Spleen (tissue), 11 donors: ENCODE results near the gene RFLNA. TPM values are rescaled to one million over a fixed set of nuclear protein-coding genes. Genes with fewer than 3 reads are reported as not detected.

Experiments used
- DNase-seq: peaks from one replicate; pipeline ENCODE4 v3.0.0-alpha.2; 2020
- H3K27ac ChIP-seq, 8 donors: fragments of 200-600 bp; sonication (generic) in 7 of 8; 1 replicate in 4 of 8; 2 replicates in 4 of 8; pipeline versions ENCODE4 v1.5.0 to v1.8.0; 2016 to 2021; ENCODE audit warnings: inconsistent platforms in 4 of 8, mild to moderate bottlenecking in 4 of 8, moderate library complexity in 1 of 8
- H3K27me3 ChIP-seq, 7 donors: fragments of 200-600 bp; sonication (generic) in 6 of 7; replicated peaks in 1 of 7; 1 replicate in 4 of 7; 2 replicates in 3 of 7; pipeline versions ENCODE4 v1.5.0 to v1.8.0; 2016 to 2021; ENCODE audit warnings: inconsistent platforms in 3 of 7, mild to moderate bottlenecking in 1 of 7
- H3K36me3 ChIP-seq, 6 donors: fragments of 200-600 bp; sonication (generic) in 5 of 6; 1 replicate in 4 of 6; 2 replicates in 2 of 6; pipeline versions ENCODE4 v1.5.0 to v1.8.0; 2016 to 2021; ENCODE audit warnings: inconsistent platforms in 2 of 6
- H3K4me1 ChIP-seq, 6 donors: fragments of 200-600 bp; sonication (generic) in 5 of 6; 1 replicate in 3 of 6; 2 replicates in 3 of 6; pipeline versions ENCODE4 v1.5.0 to v1.8.0; 2016 to 2021; ENCODE audit warnings: inconsistent platforms in 3 of 6
- H3K4me3 ChIP-seq, 8 donors: fragments of 200-600 bp; sonication (generic) in 7 of 8; 1 replicate in 4 of 8; 2 replicates in 4 of 8; pipeline versions ENCODE4 v1.5.0 to v1.8.0; 2016 to 2021; ENCODE audit warnings: inconsistent platforms in 4 of 8, mild to moderate bottlenecking in 4 of 8, moderate library complexity in 2 of 8
- H3K9me3 ChIP-seq, 8 donors: fragments of 200-600 bp; sonication (generic) in 7 of 8; 1 replicate in 4 of 8; 2 replicates in 4 of 8; pipeline versions ENCODE4 v1.5.0 to v1.8.0; 2016 to 2021; ENCODE audit warnings: inconsistent platforms in 4 of 8
- POLR2A ChIP-seq, 3 donors: fragments of 450-650 bp; IDR thresholded peaks; one replicate each; pipeline ENCODE4 v1.5.1; 2017; ENCODE audit warnings: antibody characterized with exemption in 3 of 3, mild to moderate bottlenecking in 1 of 3
- POLR2AphosphoS5 ChIP-seq, 3 donors: sonication (generic); formaldehyde crosslinking; IDR thresholded peaks; one replicate each; pipeline ENCODE4 v1.5.1; 2017; ENCODE audit warnings: antibody characterized with exemption in 3 of 3
- WGBS, 5 donors: extraction: QIAGEN DNeasy Blood & Tissue Kit in 3 of 5; methylation state at CpG; one replicate each; pipeline versions ENCODE4 v1.1.5 to v1.1.7; 2013 to 2018; 5-methylcytosine and 5-hydroxymethylcytosine counted together
- intact Hi-C: fragments of 100-400 bp; cut with DNase I; formaldehyde crosslinking; loops from one replicate; pipeline ENCODE4 v1.15.0; 2023; ENCODE audit warnings: low total_unique reads
- microRNA-seq, 3 donors: library from miRNA; unstranded; fragments of <30 nt; microRNA quantifications; one replicate each; pipeline versions ENCODE4 to v1.1.0, GENCODE V29; 2019 to 2020
- polyA plus RNA-seq, 3 donors: library from polyadenylated mRNA; stranded (reverse); fragments of 200-250 nt; gene quantifications; one replicate each; pipeline ENCODE4 v1.2.1, GENCODE V29; 2013
- small RNA-seq, 4 donors: library from RNA; depleted of rRNA; stranded (forward); fragments of <200 nt; gene quantifications; one replicate each; pipeline ENCODE3, GENCODE V24; 2016
- total RNA-seq, 7 donors: library from RNA; depleted of rRNA in 3 of 7; stranded (reverse); fragments of >200 nt in 3 of 7; fragmentation: NEBNext Ultra II Directional in 4 of 7; extraction: Animal tissue kit (Norgen Biotek cat#: 25700) in 4 of 7; gene quantifications; one replicate each; pipeline versions ENCODE4 v1.1.0 to v1.2.1, GENCODE V29; 2016 to 2021
- TF ChIP-seq, protein P1 (sequence below), 11 experiments: fragments of 200-600 bp in 7 of 11; fragments of 450-650 bp in 4 of 11; sonication (generic) in 4 of 11; IDR thresholded peaks in 8 of 11; conservative IDR thresholded peaks in 3 of 11; 1 replicate in 7 of 11; 2 replicates in 4 of 11; pipeline versions ENCODE4 v1.4.0 to v1.8.0; 2016 to 2021; ENCODE audit warnings: antibody characterized with exemption in 11 of 11, inconsistent platforms in 4 of 11, mild to moderate bottlenecking in 1 of 11
- donor health status: healthy with polysubstance abuse.
- donor health status: DM: no; HTN: no; CAD: no; lungs with moderate emphysema.
- donor health status: DM: no; HTN: no; CAD: no.
- donor health status: Bipolar disorder and iron deficiency.
- donor health status: healthy.
- donor health status: DM: no; HTN: no; CAD: no.
- donor health status: DM: yes; HTN: yes; CAD: no.

Gene RFLNA
- total and polyA plus RNA-seq, 10 donors: 0.04 to 0.35 (median 0.21) TPM; not detected in 6

DNA sequence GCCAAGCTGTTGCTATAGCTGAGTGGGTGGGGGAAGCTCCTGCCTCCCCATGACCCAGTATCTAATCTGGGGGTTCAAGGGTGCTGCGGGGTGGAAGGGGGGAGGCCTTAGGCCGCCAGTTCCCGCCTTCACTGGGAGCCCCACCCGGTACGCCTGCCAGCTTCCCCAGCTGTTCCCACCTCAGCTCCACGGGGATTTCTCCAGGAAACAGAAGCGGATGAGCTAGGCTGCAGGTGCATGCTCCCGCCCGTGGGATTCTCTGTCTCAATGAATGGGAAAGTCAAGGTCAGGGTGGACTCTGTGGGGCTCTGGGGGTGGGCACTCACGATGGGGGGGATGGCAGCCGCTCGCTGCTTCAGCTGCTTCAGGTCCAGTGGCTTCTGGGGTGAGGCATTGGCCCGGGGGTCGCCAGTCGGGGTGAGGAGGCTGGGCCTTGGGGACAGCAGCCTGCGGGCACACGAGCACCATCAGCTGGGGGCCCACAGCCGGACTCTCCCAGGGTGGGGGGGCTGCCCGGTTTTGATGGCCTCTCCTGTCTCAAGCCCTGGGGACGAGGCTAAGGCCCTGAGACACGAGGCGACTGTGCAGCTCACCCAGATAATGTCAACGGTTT is 68.6 kb downstream of the RFLNA start:
- Histone ChIP-seq H3K4me1 (peaks cover 3 to 52% (median 31%) of the 10 kb centered on the region in 6 donors), H3K4me3 (no peak overlapping the region), H3K9me3 (no peaks in the 10 kb centered on the region), H3K36me3 (peaks cover 0 to 100% (median 40%) of the 10 kb centered on the region in 6 donors), H3K27me3 (no peaks in the 10 kb centered on the region), H3K27ac (no peak overlapping the region)
- TF ChIP-seq POLR2A (IDR thresholded peaks at IDR 0.05): no peak
- peak in 2 of 3 donors; percentile 12 to 26 for TF ChIP-seq POLR2AphosphoS5 (IDR thresholded peaks at IDR 0.05)
- TF ChIP-seq, protein P1, sequence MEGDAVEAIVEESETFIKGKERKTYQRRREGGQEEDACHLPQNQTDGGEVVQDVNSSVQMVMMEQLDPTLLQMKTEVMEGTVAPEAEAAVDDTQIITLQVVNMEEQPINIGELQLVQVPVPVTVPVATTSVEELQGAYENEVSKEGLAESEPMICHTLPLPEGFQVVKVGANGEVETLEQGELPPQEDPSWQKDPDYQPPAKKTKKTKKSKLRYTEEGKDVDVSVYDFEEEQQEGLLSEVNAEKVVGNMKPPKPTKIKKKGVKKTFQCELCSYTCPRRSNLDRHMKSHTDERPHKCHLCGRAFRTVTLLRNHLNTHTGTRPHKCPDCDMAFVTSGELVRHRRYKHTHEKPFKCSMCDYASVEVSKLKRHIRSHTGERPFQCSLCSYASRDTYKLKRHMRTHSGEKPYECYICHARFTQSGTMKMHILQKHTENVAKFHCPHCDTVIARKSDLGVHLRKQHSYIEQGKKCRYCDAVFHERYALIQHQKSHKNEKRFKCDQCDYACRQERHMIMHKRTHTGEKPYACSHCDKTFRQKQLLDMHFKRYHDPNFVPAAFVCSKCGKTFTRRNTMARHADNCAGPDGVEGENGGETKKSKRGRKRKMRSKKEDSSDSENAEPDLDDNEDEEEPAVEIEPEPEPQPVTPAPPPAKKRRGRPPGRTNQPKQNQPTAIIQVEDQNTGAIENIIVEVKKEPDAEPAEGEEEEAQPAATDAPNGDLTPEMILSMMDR (IDR thresholded peaks at IDR 0.05 in 8 of 11, conservative IDR thresholded peaks at IDR 0.05 in 3 of 11): no peak
- no peak for DNase-seq
- 66 to 96% (median 82%) methylated on average over 5 to 23 of the region's 23 CpGs for WGBS, 5 donors
- intact Hi-C loops: no loop called here

DNA sequence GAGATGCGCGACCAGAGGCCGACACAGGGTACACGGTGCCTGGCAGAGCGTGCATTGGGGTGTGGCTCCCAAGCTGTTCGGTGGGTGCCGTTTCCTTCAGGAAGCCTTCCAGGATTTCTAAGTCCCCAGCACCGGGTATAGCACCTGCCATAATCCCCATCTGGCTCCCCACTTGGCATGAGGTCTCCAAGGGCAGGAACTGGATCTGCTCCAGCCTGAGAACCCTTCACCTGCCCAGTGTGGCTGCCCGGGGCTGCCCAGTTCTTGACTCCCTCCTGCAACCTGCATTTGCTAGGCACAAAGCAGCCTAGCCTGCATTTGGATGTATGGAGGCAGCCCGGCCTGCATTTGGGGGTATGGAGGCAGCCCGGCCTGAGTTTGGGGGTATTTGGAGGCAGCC is 69.7 kb downstream of the RFLNA start:
- DNase-seq: no peak
- WGBS, 5 donors: 82 to 93% (median 91%) methylated on average over 8 to 11 of the region's 11 CpGs
- H3K27ac ChIP-seq: no peak overlapping the region
- H3K27me3 ChIP-seq: no peaks in the 10 kb centered on the region
- intact Hi-C loops: no loop called here
- peaks cover 11 to 60% (median 38%) of the 10 kb centered on the region in 6 donors for H3K4me1 ChIP-seq
- peaks cover 0 to 100% (median 32%) of the 10 kb centered on the region in 6 donors for H3K36me3 ChIP-seq
- H3K4me3 ChIP-seq: no peak overlapping the region
- no peaks in the 10 kb centered on the region for H3K9me3 ChIP-seq
- TF ChIP-seq, protein P1 (IDR thresholded peaks at IDR 0.05 in 8 of 11, conservative IDR thresholded peaks at IDR 0.05 in 3 of 11): no peak
- TF ChIP-seq POLR2AphosphoS5 (IDR thresholded peaks at IDR 0.05): no peak
- no peak for TF ChIP-seq POLR2A (IDR thresholded peaks at IDR 0.05)

Small RNAs within 50 kb of the gene (microRNA-seq; reads per million reads assigned to microRNA genes)
- gene MIR6880: 0 to 1.4 (median 0.70) reads per million in 3 donors

Small RNAs within 50 kb of the gene (small RNA-seq; reads per million reads assigned to genes)
- gene MIR6880: 0 to 0.07 (median 0) reads per million in 4 donors
